ENCODE results near the gene EHD1.
"Not testable (repeated sequence)": the region's sequence is repeated elsewhere in the genome, so short reads cannot be mapped to it uniquely, and the experiment has no call there.

Gene EHD1

GRCh38 chr11:64856382-64857227 is 21.8 kb downstream of the EHD1 start:
- peak; percentile 72 to 78 for DNase-seq (ENCODE audit: low read depth in 2 of 2)

- DNase-seq (ENCODE audit: low read depth in 2 of 2) = no peak
Observed at GRCh38 chr11:64855596-64856304, 22.7 kb downstream of the EHD1 start.

GRCh38 chr11:64854534-64855502 is 23.6 kb downstream of the EHD1 start:
- no peak for DNase-seq (ENCODE audit: low read depth in 2 of 2)

- DNase-seq (ENCODE audit: low read depth in 2 of 2) = no peak
Observed at GRCh38 chr11:64854157-64854533, 24.3 kb downstream of the EHD1 start.

- no peak for DNase-seq (ENCODE audit: low read depth in 2 of 2)
Observed at GRCh38 chr11:64853709-64854108, 24.7 kb downstream of the EHD1 start.

GRCh38 chr11:64852804-64853509 is 25.5 kb downstream of the EHD1 start:
- DNase-seq (ENCODE audit: low read depth in 2 of 2) = no peak

GRCh38 chr11:64851831-64852351 is 26.5 kb downstream of the EHD1 start:
- no peak for DNase-seq (ENCODE audit: low read depth in 2 of 2)

GRCh38 chr11:64850979-64851567 is 27.3 kb downstream of the EHD1 start:
- peak; percentile 56 to 71 for DNase-seq (ENCODE audit: low read depth in 2 of 2)

GRCh38 chr11:64849598-64850356 is 28.6 kb downstream of the EHD1 start:
- no peak for DNase-seq (ENCODE audit: low read depth in 2 of 2)

- DNase-seq (ENCODE audit: low read depth in 2 of 2) = no peak
Observed at GRCh38 chr11:64848826-64849597, 29.4 kb downstream of the EHD1 start.

- no peak for DNase-seq (ENCODE audit: low read depth in 2 of 2)
Observed at GRCh38 chr11:64848214-64848825, 30.1 kb downstream of the EHD1 start.

GRCh38 chr11:64846998-64847666 is 31.3 kb downstream of the EHD1 start:
- DNase-seq (ENCODE audit: low read depth in 2 of 2) = peak; percentile 81

- not testable (repeated sequence) for DNase-seq (ENCODE audit: low read depth in 2 of 2)
Observed at GRCh38 chr11:64845776-64846129, 32.7 kb downstream of the EHD1 start.

- DNase-seq (ENCODE audit: low read depth in 2 of 2) = no peak
Observed at GRCh38 chr11:64845129-64845775, 33.2 kb downstream of the EHD1 start.

- peak in 1 of 2 donors; percentile 61 for DNase-seq (ENCODE audit: low read depth in 2 of 2)
Observed at GRCh38 chr11:64844330-64845128, 33.9 kb downstream of the EHD1 start, which contains the start of gene CDC42BPG. CDC42BPG (minus strand) TSS chr11:64844653; CDS start chr11:64844569, 84 bp downstream.

- no peak for DNase-seq (ENCODE audit: low read depth in 2 of 2)
Observed at GRCh38 chr11:64843686-64844329, 34.6 kb downstream of the EHD1 start.
